Upper lobe of left lung (tissue), 6 donors: ENCODE data around the gene NDRG2. TPM values are rescaled to one million over a fixed set of nuclear protein-coding genes. Genes with fewer than 3 reads are reported as not detected.

ENCODE experiments used
- ATAC-seq, 2 donors: fragments of 200-7000 bp; cut with Tn5 transposase; one replicate each; pipeline ENCODE4 v1.9.1; 2022; ENCODE audit warnings: mild to moderate bottlenecking in 2 of 2, moderate library complexity in 2 of 2; ENCODE audit not compliant: low FRiP score in 2 of 2
- DNase-seq, 2 donors: peaks; one replicate each; pipeline ENCODE4 v3.0.0-alpha.2; 2019 to 2020
- H3K27ac ChIP-seq, 4 donors: fragments of 200-600 bp; sonication (generic); one replicate each; pipeline ENCODE4 v1.5.1; 2016 to 2019
- H3K27me3 ChIP-seq, 4 donors: fragments of 200-600 bp; sonication (generic); one replicate each; pipeline ENCODE4 v1.5.1; 2017 to 2019
- H3K36me3 ChIP-seq, 4 donors: fragments of 200-600 bp; sonication (generic); one replicate each; pipeline ENCODE4 v1.5.1; 2016 to 2019
- H3K4me1 ChIP-seq, 4 donors: fragments of 200-600 bp; sonication (generic); one replicate each; pipeline ENCODE4 v1.5.1; 2018 to 2019
- H3K4me3 ChIP-seq, 4 donors: fragments of 200-600 bp; sonication (generic); one replicate each; pipeline ENCODE4 v1.5.1; 2017 to 2019; ENCODE audit warnings: mild to moderate bottlenecking in 2 of 4, moderate library complexity in 1 of 4
- H3K9me3 ChIP-seq, 4 donors: fragments of 200-600 bp; sonication (generic); one replicate each; pipeline ENCODE4 v1.5.1; 2018 to 2019
- CTCF ChIP-seq, 6 experiments: fragments of 450-650 bp in 4 of 6; fragments of 200-600 bp in 2 of 6; sonication (generic) in 2 of 6; IDR thresholded peaks; one replicate each; pipeline ENCODE4 v1.5.1; 2016 to 2019; ENCODE audit warnings: antibody characterized with exemption in 6 of 6
- EP300 ChIP-seq, 4 donors: sonication (generic); formaldehyde crosslinking; IDR thresholded peaks; one replicate each; pipeline ENCODE4 v1.5.1; 2017; ENCODE audit warnings: antibody characterized with exemption in 4 of 4, control low read depth in 2 of 4
- POLR2A ChIP-seq, 4 donors: fragments of 450-650 bp; IDR thresholded peaks; one replicate each; pipeline ENCODE4 v1.5.1; 2016 to 2017; ENCODE audit warnings: antibody characterized with exemption in 4 of 4, mild to moderate bottlenecking in 2 of 4
- POLR2AphosphoS5 ChIP-seq, 2 donors: sonication (generic); formaldehyde crosslinking; IDR thresholded peaks; one replicate each; pipeline ENCODE4 v1.5.1; 2017; ENCODE audit warnings: antibody characterized with exemption in 2 of 2
- WGBS, 2 donors: methylation state at CpG; one replicate each; pipeline ENCODE4 v1.1.5; 2017 to 2018; 5-methylcytosine and 5-hydroxymethylcytosine counted together
- total RNA-seq, 6 donors: library from RNA; depleted of rRNA in 4 of 6; stranded (reverse); fragments of >200 nt in 4 of 6; gene quantifications; one replicate each; pipeline versions ENCODE4 v1.1.0 to v1.2.1, GENCODE V29; 2016 to 2021
- donor health status: DM: no; HTN: no; CAD: no; lungs with moderate emphysema.
- donor health status: DM: no; HTN: yes; CAD: no; lungs with severe emphysema.

Gene NDRG2
- total RNA-seq, 6 donors from 2014 or later = 69.7 to 280 (median 90.8) TPM

DNA sequence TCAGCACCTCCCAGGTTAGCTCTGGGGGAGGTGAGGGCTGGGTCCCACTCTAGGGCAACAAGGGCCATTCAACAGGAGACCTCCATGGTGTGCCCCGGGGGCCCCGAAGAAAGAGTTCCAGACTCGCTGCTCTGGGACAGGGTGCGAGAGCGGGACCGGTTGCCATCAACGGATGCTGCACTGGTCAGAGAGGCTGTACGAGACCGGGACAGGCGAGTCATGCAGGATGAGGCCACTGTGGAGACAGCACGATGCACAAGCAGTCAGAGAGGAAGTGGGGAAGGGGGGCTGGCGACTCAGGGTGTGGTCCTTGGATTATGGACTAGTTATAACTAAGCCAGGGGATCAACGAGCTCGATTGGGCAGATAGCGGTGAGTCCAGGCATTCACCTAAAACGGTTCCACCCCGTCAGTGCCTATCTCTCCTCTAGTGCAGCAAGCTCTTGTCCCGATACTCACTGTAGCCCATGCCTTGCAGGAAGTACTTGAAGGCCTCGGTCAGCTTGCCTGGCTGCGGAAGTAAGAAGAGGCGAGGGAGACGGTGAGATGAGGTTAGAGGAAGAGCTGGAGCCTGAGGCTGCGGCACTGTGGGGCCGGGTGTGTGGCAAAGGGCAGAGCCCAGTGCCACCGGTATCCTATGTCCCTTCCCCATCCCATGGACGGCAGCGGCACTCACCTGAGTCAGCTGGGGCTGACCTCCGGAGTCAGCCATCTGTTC lies 7.2 kb downstream of the NDRG2 start:
- DNase-seq (peak in 1 of 2 donors; percentile 39), ATAC-seq (no peak)
- 73 to 80% methylated on average over 23 to 28 of the region's 28 CpGs for WGBS, 2 donors
- TF ChIP-seq POLR2A (IDR thresholded peaks at IDR 0.05) = no peak
- TF ChIP-seq POLR2AphosphoS5 (IDR thresholded peaks at IDR 0.05) = no peak
- TF ChIP-seq CTCF (IDR thresholded peaks at IDR 0.05) = no peak
- TF ChIP-seq EP300 (IDR thresholded peaks at IDR 0.05) = no peak
- Histone ChIP-seq H3K27me3 (no peaks in the 10 kb centered on the region), H3K36me3 (peaks cover 6 to 54% (median 17%) of the 10 kb centered on the region in 4 donors), H3K27ac (no peak overlapping the region), H3K4me1 (peaks cover 5 to 9% (median 6%) of the 10 kb centered on the region in 4 donors), H3K9me3 (no peaks in the 10 kb centered on the region), H3K4me3 (no peak overlapping the region)

GRCh38 chr14:21016413-21017190 lies 8.3 kb downstream of the NDRG2 start:
- WGBS, 2 donors = 51 to 66% methylated on average over 9 of the region's 9 CpGs
- ATAC-seq = no peak
- Histone ChIP-seq H3K4me1 (peaks cover 0 to 5% (median 5%) of the 10 kb centered on the region in 4 donors), H3K27me3 (no peaks in the 10 kb centered on the region), H3K36me3 (peaks cover 6 to 50% (median 17%) of the 10 kb centered on the region in 4 donors), H3K4me3 (no peak overlapping the region), H3K9me3 (no peaks in the 10 kb centered on the region), H3K27ac (no peak overlapping the region)
- DNase-seq = no peak
- no peak for TF ChIP-seq CTCF (IDR thresholded peaks at IDR 0.05)
- no peak for TF ChIP-seq POLR2AphosphoS5 (IDR thresholded peaks at IDR 0.05)
- TF ChIP-seq POLR2A (IDR thresholded peaks at IDR 0.05) = no peak
- TF ChIP-seq EP300 (IDR thresholded peaks at IDR 0.05) = no peak

GRCh38 chr14:21015312-21015711 lies 9.5 kb downstream of the NDRG2 start:
- TF ChIP-seq POLR2A (IDR thresholded peaks at IDR 0.05) (no peak), POLR2AphosphoS5 (IDR thresholded peaks at IDR 0.05) (no peak), CTCF (IDR thresholded peaks at IDR 0.05) (no peak), EP300 (IDR thresholded peaks at IDR 0.05) (no peak)
- peaks cover 3 to 37% (median 17%) of the 10 kb centered on the region in 4 donors for H3K36me3 ChIP-seq
- H3K4me3 ChIP-seq = no peak overlapping the region
- ATAC-seq (peak in 1 of 2 donors; percentile 37), DNase-seq (no peak)
- WGBS, 2 donors = 58 to 73% methylated on average over 6 of the region's 6 CpGs
- no peak overlapping the region for H3K27ac ChIP-seq
- peaks cover 0 to 5% (median 5%) of the 10 kb centered on the region in 4 donors for H3K4me1 ChIP-seq
- no peaks in the 10 kb centered on the region for H3K27me3 ChIP-seq
- no peaks in the 10 kb centered on the region for H3K9me3 ChIP-seq

- 0% methylated on average over 4 of the region's 4 CpGs for WGBS, 2 donors
- Histone ChIP-seq H3K4me3 (no peak overlapping the region), H3K4me1 (peaks cover 0 to 5% (median 5%) of the 10 kb centered on the region in 4 donors), H3K27me3 (no peaks in the 10 kb centered on the region), H3K27ac (no peak overlapping the region), H3K9me3 (no peaks in the 10 kb centered on the region), H3K36me3 (peaks cover 3 to 32% (median 17%) of the 10 kb centered on the region in 4 donors)
- DNase-seq (peak in 1 of 2 donors; percentile 81), ATAC-seq (peak; percentile 83 to 89)
- no peak for TF ChIP-seq POLR2A (IDR thresholded peaks at IDR 0.05)
- TF ChIP-seq EP300 (IDR thresholded peaks at IDR 0.05) = no peak
- TF ChIP-seq CTCF (IDR thresholded peaks at IDR 0.05) = peak; percentile 70 to 88 (median 88)
- peak; percentile 18 to 32 for TF ChIP-seq POLR2AphosphoS5 (IDR thresholded peaks at IDR 0.05)
Measured at GRCh38 chr14:21014761-21015190, 10.1 kb downstream of the NDRG2 start.
